ENCODE measurements around the gene KIAA1614. TPM values are rescaled to one million over a fixed set of nuclear protein-coding genes. Genes with fewer than 3 reads are reported as not detected.

KIAA1614 gene
- polyA plus RNA-seq, 1 donor (not counting 4 experiments of a cell fraction or from before 2014, with no cell fraction given), result 0.03 TPM

GRCh38 chr1:180917306-180918065, 4.8 kb downstream of the KIAA1614 start:
- no peaks in the 10 kb centered on the region for H3K9me3 ChIP-seq (ENCODE audit: control insufficient read depth, low read depth, low read length)
- no peak for DNase-seq (ENCODE audit: low read depth, low spot score)
- H3K79me2 ChIP-seq (ENCODE audit: control insufficient read depth, insufficient read depth, low read length), result no peaks in the 10 kb centered on the region
- no peak overlapping the region for H3K9ac ChIP-seq (ENCODE audit: control insufficient read depth, extremely low read depth, insufficient read depth, low read length)
- H4K20me1 ChIP-seq (ENCODE audit: control insufficient read depth, extremely low read depth, insufficient read depth, low read length), result no peaks in the 10 kb centered on the region
- FAIRE-seq, result no peak
- no peak overlapping the region for H3K4me2 ChIP-seq (ENCODE audit: control insufficient read depth, extremely low read depth, insufficient read depth, low read depth, low read length)
- no peak overlapping the region for H3K27ac ChIP-seq (ENCODE audit: control insufficient read depth, insufficient read depth, low read length)
- no peaks in the 10 kb centered on the region for H3K4me1 ChIP-seq (ENCODE audit: control insufficient read depth, extremely low read depth, insufficient read depth, low read length)
- H3K4me3 ChIP-seq (ENCODE audit: control insufficient read depth in 2 of 3, extremely low read depth in 1 of 3, insufficient read depth in 2 of 3, low read depth in 1 of 3, low read length in 3 of 3), result no peak overlapping the region
- no peak overlapping the region for H2AFZ ChIP-seq (ENCODE audit: control insufficient read depth, low read length)
- H3K36me3 ChIP-seq (ENCODE audit: control insufficient read depth in 2 of 2, extremely low read depth in 1 of 2, insufficient read depth in 2 of 2, low read length in 2 of 2), result no peaks in the 10 kb centered on the region
- peaks cover 16% of the 10 kb centered on the region for H3K27me3 ChIP-seq (ENCODE audit: control insufficient read depth, extremely low read depth, insufficient read depth, low read length)
- TF ChIP-seq CTCF (optimal IDR thresholded peaks at IDR 0.05 in 1 of 3, IDR thresholded peaks at IDR 0.05 in 1 of 3, conservative IDR thresholded peaks at IDR 0.05 in 1 of 3; ENCODE audit: extremely low read depth in 1 of 3, insufficient read depth in 2 of 3, low read length in 3 of 3) (peak in 1 of 3 experiments; percentile 4), EZH2 (IDR thresholded peaks at IDR 0.05; ENCODE audit: low read length) (no peak)
- no peaks in the 10 kb centered on the region for H3K9me1 ChIP-seq (ENCODE audit: control insufficient read depth, extremely low read depth, insufficient read depth, low read length)
- dilution Hi-C loops (cut with MboI; ENCODE audit: extremely low pct_ligation_motif_present, low sequenced_read_pairs), result no loop called here

GRCh38 chr1:180918519-180918918, 5.8 kb downstream of the KIAA1614 start:
- H3K4me2 ChIP-seq (ENCODE audit: control insufficient read depth, extremely low read depth, insufficient read depth, low read depth, low read length), result no peak overlapping the region
- FAIRE-seq (no peak), DNase-seq (ENCODE audit: low read depth, low spot score) (no peak)
- H3K9ac ChIP-seq (ENCODE audit: control insufficient read depth, extremely low read depth, insufficient read depth, low read length), result no peak overlapping the region
- H4K20me1 ChIP-seq (ENCODE audit: control insufficient read depth, extremely low read depth, insufficient read depth, low read length), result no peaks in the 10 kb centered on the region
- H3K9me3 ChIP-seq (ENCODE audit: control insufficient read depth, low read depth, low read length), result no peaks in the 10 kb centered on the region
- no peaks in the 10 kb centered on the region for H3K79me2 ChIP-seq (ENCODE audit: control insufficient read depth, insufficient read depth, low read length)
- no peak overlapping the region for H2AFZ ChIP-seq (ENCODE audit: control insufficient read depth, low read length)
- dilution Hi-C loops (cut with MboI; ENCODE audit: extremely low pct_ligation_motif_present, low sequenced_read_pairs), result no loop called here
- no peak overlapping the region for H3K27ac ChIP-seq (ENCODE audit: control insufficient read depth, insufficient read depth, low read length)
- H3K4me3 ChIP-seq (ENCODE audit: control insufficient read depth in 2 of 3, extremely low read depth in 1 of 3, insufficient read depth in 2 of 3, low read depth in 1 of 3, low read length in 3 of 3), result no peak overlapping the region
- H3K9me1 ChIP-seq (ENCODE audit: control insufficient read depth, extremely low read depth, insufficient read depth, low read length), result peaks cover 2% of the 10 kb centered on the region
- H3K4me1 ChIP-seq (ENCODE audit: control insufficient read depth, extremely low read depth, insufficient read depth, low read length), result peaks cover 9% of the 10 kb centered on the region
- TF ChIP-seq EZH2 (IDR thresholded peaks at IDR 0.05; ENCODE audit: low read length), result no peak
- no peak for TF ChIP-seq CTCF (optimal IDR thresholded peaks at IDR 0.05 in 1 of 3, IDR thresholded peaks at IDR 0.05 in 1 of 3, conservative IDR thresholded peaks at IDR 0.05 in 1 of 3; ENCODE audit: extremely low read depth in 1 of 3, insufficient read depth in 2 of 3, low read length in 3 of 3)
- peaks cover 11% of the 10 kb centered on the region for H3K27me3 ChIP-seq (ENCODE audit: control insufficient read depth, extremely low read depth, insufficient read depth, low read length)
- H3K36me3 ChIP-seq (ENCODE audit: control insufficient read depth in 2 of 2, extremely low read depth in 1 of 2, insufficient read depth in 2 of 2, low read length in 2 of 2), result no peaks in the 10 kb centered on the region
